Measurements from ENCODE around the gene LRPAP1. TPM values are rescaled to one million over a fixed set of nuclear protein-coding genes. Genes with fewer than 3 reads are reported as not detected.
"Not testable (repeated sequence)": the region's sequence is repeated elsewhere in the genome, so short reads cannot be mapped to it uniquely, and the experiment has no call there.

The LRPAP1 gene
- total RNA-seq, 1 experiment from 2014 or later = 126 TPM

GRCh38 chr4:3512719-3513118 lies 19.5 kb downstream of the LRPAP1 start:
- H3K4me1 ChIP-seq (replicated peaks; ENCODE audit: insufficient read depth) = no peaks in the 10 kb centered on the region
- H3K27me3 ChIP-seq (ENCODE audit: insufficient read depth, low read depth) = no peaks in the 10 kb centered on the region
- CTCF ChIA-PET = no interaction called here
- intact Hi-C loops (cut with micrococcal nuclease; ENCODE audit: unreplicated experiment) = no loop called here
- no peak for DNase-seq
- no peaks in the 10 kb centered on the region for H3F3A ChIP-seq (ENCODE audit: insufficient read depth, low read depth)
- no peak overlapping the region for H3K27ac ChIP-seq
- no peaks in the 10 kb centered on the region for H3K9me2 ChIP-seq (ENCODE audit: insufficient read depth)
- no peak overlapping the region for H3K4me2 ChIP-seq
- H3K4me3 ChIP-seq = no peak overlapping the region
- H3K79me2 ChIP-seq (ENCODE audit: low read depth) = no peaks in the 10 kb centered on the region
- BruUV-seq (replicated peaks) = no TSS peak
- POLR2A ChIA-PET (ENCODE audit: unreplicated experiment) = no interaction called here
- no peak overlapping the region for H2AFZ ChIP-seq
- H3K36me3 ChIP-seq (ENCODE audit: low read depth) = no peaks in the 10 kb centered on the region
- H3K9me3 ChIP-seq (ENCODE audit: insufficient read depth, low read depth) = no peaks in the 10 kb centered on the region
- no peak for TF ChIP-seq EZH2 (IDR thresholded peaks at IDR 0.05; ENCODE audit: low read depth)
- no peak for TF ChIP-seq CTCF (conservative IDR thresholded peaks at IDR 0.05)
- H4K20me1 ChIP-seq (ENCODE audit: insufficient read depth) = no peaks in the 10 kb centered on the region

GRCh38 chr4:3512279-3512678 lies 19.9 kb downstream of the LRPAP1 start:
- Histone ChIP-seq H3K9me2 (ENCODE audit: insufficient read depth) (no peaks in the 10 kb centered on the region), H3K4me3 (no peak overlapping the region), H3K27me3 (ENCODE audit: insufficient read depth, low read depth) (no peaks in the 10 kb centered on the region), H3K4me2 (no peak overlapping the region), H3K9me3 (ENCODE audit: insufficient read depth, low read depth) (no peaks in the 10 kb centered on the region), H3K79me2 (ENCODE audit: low read depth) (no peaks in the 10 kb centered on the region), H3K27ac (no peak overlapping the region), H2AFZ (no peak overlapping the region), H4K20me1 (ENCODE audit: insufficient read depth) (no peaks in the 10 kb centered on the region), H3K36me3 (ENCODE audit: low read depth) (no peaks in the 10 kb centered on the region), H3F3A (ENCODE audit: insufficient read depth, low read depth) (no peaks in the 10 kb centered on the region), H3K4me1 (replicated peaks; ENCODE audit: insufficient read depth) (no peaks in the 10 kb centered on the region)
- BruUV-seq (replicated peaks) = no TSS peak
- POLR2A ChIA-PET (ENCODE audit: unreplicated experiment) = no interaction called here
- DNase-seq = no peak
- TF ChIP-seq EZH2 (IDR thresholded peaks at IDR 0.05; ENCODE audit: low read depth) (no peak), CTCF (conservative IDR thresholded peaks at IDR 0.05) (no peak)
- intact Hi-C loops (cut with micrococcal nuclease; ENCODE audit: unreplicated experiment) = no loop called here
- CTCF ChIA-PET = no interaction called here

- H3K4me2 ChIP-seq; H2AFZ ChIP-seq; H3K9me3 ChIP-seq (ENCODE audit: insufficient read depth, low read depth); H3K27ac ChIP-seq; POLR2A ChIA-PET (ENCODE audit: unreplicated experiment); BruUV-seq (replicated peaks); H3K36me3 ChIP-seq (ENCODE audit: low read depth); H3K4me1 ChIP-seq (replicated peaks; ENCODE audit: insufficient read depth); H3K27me3 ChIP-seq (ENCODE audit: insufficient read depth, low read depth); DNase-seq; H3F3A ChIP-seq (ENCODE audit: insufficient read depth, low read depth); CTCF ChIA-PET; H4K20me1 ChIP-seq (ENCODE audit: insufficient read depth); intact Hi-C loops (cut with micrococcal nuclease; ENCODE audit: unreplicated experiment); H3K9me2 ChIP-seq (ENCODE audit: insufficient read depth); H3K79me2 ChIP-seq (ENCODE audit: low read depth); H3K4me3 ChIP-seq: not testable (repeated sequence)
Measured at GRCh38 chr4:3511601-3512000, 20.6 kb downstream of the LRPAP1 start.

GRCh38 chr4:3511187-3511586 lies 21.0 kb downstream of the LRPAP1 start:
- H3K27me3 ChIP-seq (ENCODE audit: insufficient read depth, low read depth) = no peaks in the 10 kb centered on the region

More at GRCh38 chr4:3511187-3511586, 21.0 kb downstream of the LRPAP1 start:
- no peaks in the 10 kb centered on the region for H3K79me2 ChIP-seq (ENCODE audit: low read depth)
- H3K4me2 ChIP-seq = no peak overlapping the region
- no peaks in the 10 kb centered on the region for H3F3A ChIP-seq (ENCODE audit: insufficient read depth, low read depth)
- intact Hi-C loops (cut with micrococcal nuclease; ENCODE audit: unreplicated experiment) = no loop called here
- no peaks in the 10 kb centered on the region for H4K20me1 ChIP-seq (ENCODE audit: insufficient read depth)
- BruUV-seq (replicated peaks) = no TSS peak
- H3K27ac ChIP-seq = no peak overlapping the region
- TF ChIP-seq EZH2 (IDR thresholded peaks at IDR 0.05; ENCODE audit: low read depth) = no peak
- TF ChIP-seq CTCF (conservative IDR thresholded peaks at IDR 0.05) = no peak
- H3K4me1 ChIP-seq (replicated peaks; ENCODE audit: insufficient read depth) = no peaks in the 10 kb centered on the region
- no peaks in the 10 kb centered on the region for H3K9me3 ChIP-seq (ENCODE audit: insufficient read depth, low read depth)
- no peak overlapping the region for H2AFZ ChIP-seq
- ChIA-PET POLR2A (ENCODE audit: unreplicated experiment) (no interaction called here), CTCF (no interaction called here)
- no peaks in the 10 kb centered on the region for H3K9me2 ChIP-seq (ENCODE audit: insufficient read depth)
- no peak overlapping the region for H3K4me3 ChIP-seq
- H3K36me3 ChIP-seq (ENCODE audit: low read depth) = no peaks in the 10 kb centered on the region
- DNase-seq = no peak

Measured in PC-9 (cell line).